Measurements from ENCODE around the gene HDAC4.

DNA sequence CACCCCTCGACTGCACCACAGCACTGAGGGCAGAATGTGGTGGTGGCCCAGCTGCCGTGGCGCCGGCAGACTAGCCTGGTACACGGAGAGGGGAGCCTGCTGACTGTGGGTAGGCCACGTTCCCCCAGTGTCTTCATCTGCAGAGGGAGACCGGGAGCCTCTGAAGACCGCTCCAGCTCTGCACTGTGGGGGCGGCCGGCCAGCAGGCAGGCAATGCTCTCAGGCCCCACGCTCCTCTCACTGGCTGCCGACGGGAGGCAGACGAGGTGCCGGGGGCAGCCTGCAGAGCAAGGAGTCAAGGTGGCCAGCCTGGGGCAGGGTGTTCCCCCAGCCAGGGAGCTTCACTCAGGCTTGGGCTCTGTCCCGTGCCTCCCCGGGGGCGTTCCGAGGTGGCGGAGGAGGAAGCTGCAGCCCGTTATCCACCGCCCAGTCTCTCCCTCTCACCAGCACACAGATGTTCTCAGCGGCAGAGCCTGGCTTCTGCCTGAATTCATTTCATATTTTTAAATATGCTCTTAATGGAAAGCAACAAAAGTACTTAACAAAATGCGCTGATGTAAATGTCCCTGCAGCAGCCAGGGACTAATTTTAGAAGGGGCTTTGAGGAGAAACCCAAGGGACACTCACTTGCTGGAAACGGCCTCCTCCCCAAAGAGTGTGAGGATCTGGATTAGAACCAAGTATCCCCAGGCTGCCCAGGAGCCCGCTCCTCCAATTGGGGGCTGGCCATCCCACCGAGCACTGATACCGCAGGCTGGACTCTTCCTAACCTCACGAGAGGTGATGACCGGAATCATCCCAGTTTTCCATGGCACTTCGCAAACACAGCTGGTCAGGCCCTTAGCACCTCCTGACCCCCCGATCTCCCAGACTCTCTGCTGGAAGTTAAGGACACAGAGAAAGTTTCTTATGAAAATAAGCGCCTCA lies 87.8 kb downstream of the HDAC4 start:
- TF ChIP-seq CTCF (conservative IDR thresholded peaks at IDR 0.05; ENCODE audit: low read depth in 2 of 2) (no peak), REST (IDR thresholded peaks at IDR 0.05; ENCODE audit: unreplicated experiment) (no peak), NANOG (IDR thresholded peaks at IDR 0.05; ENCODE audit: borderline replicate concordance) (no peak), EZH2 (IDR thresholded peaks at IDR 0.05; ENCODE audit: low read depth, unreplicated experiment) (no peak), EZH2phosphoT487 (IDR thresholded peaks at IDR 0.05; ENCODE audit: unreplicated experiment) (no peak), STAT1 (IDR thresholded peaks at IDR 0.05; ENCODE audit: unreplicated experiment) (no peak)

All from GM23338 (cell line).